BE2C (cell line): Measurements from ENCODE around the gene CRAT.

ENCODE experiments used
- DNase-seq: peaks from one replicate; pipeline ENCODE4 v3.0.0-alpha.2; 2020
- H3K27me3 ChIP-seq: fragments of 250-450 bp; sonication (Bioruptor Pico); 2 replicates; pipeline ENCODE4 v1.5.1; 2020; ENCODE audit warnings: mild to moderate bottlenecking
- H3K36me3 ChIP-seq: fragments of 250-450 bp; sonication (Bioruptor Pico); 2 replicates; pipeline ENCODE4 v1.5.1; 2020; ENCODE audit warnings: mild to moderate bottlenecking
- H3K4me1 ChIP-seq: fragments of 250-450 bp; sonication (Bioruptor Pico); 2 replicates; pipeline ENCODE4 v1.5.1; 2020
- H3K4me3 ChIP-seq: 2 replicates; pipeline ENCODE4 v1.5.1; 2011; ENCODE audit warnings: low read depth, low read length
- H3K9me3 ChIP-seq: fragments of 250-450 bp; sonication (Bioruptor Pico); 2 replicates; pipeline ENCODE4 v1.5.1; 2020
- CTCF ChIP-seq: IDR thresholded peaks from 2 replicates; pipeline ENCODE4 v1.5.1; 2012; ENCODE audit warnings: mild to moderate bottlenecking, low read depth, low read length

The CRAT gene

GRCh38 chr9:129143031-129143927 is 32.7 kb upstream of the CRAT start:
- Histone ChIP-seq H3K27me3 (no peaks in the 10 kb centered on the region), H3K36me3 (peaks cover 26% of the 10 kb centered on the region), H3K4me1 (peaks cover 30% of the 10 kb centered on the region), H3K4me3 (no peak overlapping the region), H3K9me3 (no peaks in the 10 kb centered on the region)
- TF ChIP-seq CTCF: peak; percentile 97
- peak; percentile 78 for DNase-seq

- Histone ChIP-seq H3K27me3 (no peaks in the 10 kb centered on the region), H3K36me3 (peaks cover 26% of the 10 kb centered on the region), H3K9me3 (no peaks in the 10 kb centered on the region), H3K4me1 (peaks cover 30% of the 10 kb centered on the region), H3K4me3 (no peak overlapping the region)
- DNase-seq: no peak
- no peak for TF ChIP-seq CTCF
These were observed 31.7 kb upstream of the CRAT start for GRCh38 chr9:129142138-129142935.

- no peak for TF ChIP-seq CTCF
- H3K4me3 ChIP-seq: no peak overlapping the region
- peaks cover 30% of the 10 kb centered on the region for H3K4me1 ChIP-seq
- H3K9me3 ChIP-seq: no peaks in the 10 kb centered on the region
- DNase-seq: no peak
- H3K36me3 ChIP-seq: peaks cover 29% of the 10 kb centered on the region
- H3K27me3 ChIP-seq: no peaks in the 10 kb centered on the region
These were observed 30.8 kb upstream of the CRAT start for GRCh38 chr9:129141066-129142041.

GRCh38 chr9:129140397-129141065 is 29.9 kb upstream of the CRAT start:
- Histone ChIP-seq H3K27me3 (no peaks in the 10 kb centered on the region), H3K36me3 (peaks cover 31% of the 10 kb centered on the region), H3K9me3 (no peaks in the 10 kb centered on the region), H3K4me3 (peak overlapping the region; percentile 58), H3K4me1 (peaks cover 30% of the 10 kb centered on the region)
- peak; percentile 70 for DNase-seq
- TF ChIP-seq CTCF: no peak

GRCh38 chr9:129139993-129140396 is 29.4 kb upstream of the CRAT start:
- no peak for TF ChIP-seq CTCF
- no peaks in the 10 kb centered on the region for H3K27me3 ChIP-seq
- H3K9me3 ChIP-seq: no peaks in the 10 kb centered on the region
- H3K4me1 ChIP-seq: peaks cover 30% of the 10 kb centered on the region
- H3K4me3 ChIP-seq: peak overlapping the region; percentile 58
- peaks cover 31% of the 10 kb centered on the region for H3K36me3 ChIP-seq
- peak; percentile 97 for DNase-seq
